Peyer's patch (tissue), 4 donors: ENCODE results near the gene PTPRK.

Experiments
- CTCF ChIP-seq, 6 experiments: fragments of 450-650 bp in 4 of 6; fragments of 200-600 bp in 2 of 6; sonication (generic) in 1 of 6; IDR thresholded peaks; one replicate each; pipeline ENCODE4 v1.5.1; 2017 to 2019; ENCODE audit warnings: antibody characterized with exemption in 6 of 6, mild to moderate bottlenecking in 3 of 6, moderate library complexity in 1 of 6
- POLR2A ChIP-seq, 2 donors: fragments of 450-650 bp; IDR thresholded peaks; one replicate each; pipeline ENCODE4 v1.5.1; 2017; ENCODE audit warnings: antibody characterized with exemption in 2 of 2, mild to moderate bottlenecking in 2 of 2, moderate library complexity in 2 of 2

GRCh38 chr6:128032042-128032441, 488.4 kb downstream of the PTPRK start:
- no peak for TF ChIP-seq CTCF (IDR thresholded peaks at IDR 0.05)
- TF ChIP-seq POLR2A (IDR thresholded peaks at IDR 0.05) = no peak
